NB4 (cell line): ENCODE data around the gene DDX41.
"Not testable (repeated sequence)": the region's sequence is repeated elsewhere in the genome, so short reads cannot be mapped to it uniquely, and the experiment has no call there.

ENCODE experiments used
- DNase-seq: peaks from one replicate; pipeline ENCODE4 v3.0.0; 2010; ENCODE audit warnings: low read depth
- H3K4me3 ChIP-seq: one replicate; pipeline ENCODE4 v1.5.1; 2011; ENCODE audit warnings: mild to moderate bottlenecking, low read depth, low read length, moderate library complexity
- MYC ChIP-seq: IDR thresholded peaks from 2 replicates; pipeline ENCODE4 v1.6.1; 2011; ENCODE audit warnings: low read depth, low read length
- POLR2A ChIP-seq: IDR thresholded peaks from 2 replicates; pipeline ENCODE4 v1.6.1; 2011; ENCODE audit warnings: mild to moderate bottlenecking; ENCODE audit not compliant: insufficient read length; ENCODE audit errors: extremely low read depth
- TF ChIP-seq, protein P1 (sequence below): IDR thresholded peaks from 2 replicates; pipeline ENCODE4 v1.6.1; 2011; ENCODE audit warnings: low read depth, low read length
- TF ChIP-seq, protein P2 (sequence below): IDR thresholded peaks from one replicate; pipeline ENCODE4 v1.5.1; 2012; ENCODE audit warnings: low read depth, low read length

DDX41 gene

DNA sequence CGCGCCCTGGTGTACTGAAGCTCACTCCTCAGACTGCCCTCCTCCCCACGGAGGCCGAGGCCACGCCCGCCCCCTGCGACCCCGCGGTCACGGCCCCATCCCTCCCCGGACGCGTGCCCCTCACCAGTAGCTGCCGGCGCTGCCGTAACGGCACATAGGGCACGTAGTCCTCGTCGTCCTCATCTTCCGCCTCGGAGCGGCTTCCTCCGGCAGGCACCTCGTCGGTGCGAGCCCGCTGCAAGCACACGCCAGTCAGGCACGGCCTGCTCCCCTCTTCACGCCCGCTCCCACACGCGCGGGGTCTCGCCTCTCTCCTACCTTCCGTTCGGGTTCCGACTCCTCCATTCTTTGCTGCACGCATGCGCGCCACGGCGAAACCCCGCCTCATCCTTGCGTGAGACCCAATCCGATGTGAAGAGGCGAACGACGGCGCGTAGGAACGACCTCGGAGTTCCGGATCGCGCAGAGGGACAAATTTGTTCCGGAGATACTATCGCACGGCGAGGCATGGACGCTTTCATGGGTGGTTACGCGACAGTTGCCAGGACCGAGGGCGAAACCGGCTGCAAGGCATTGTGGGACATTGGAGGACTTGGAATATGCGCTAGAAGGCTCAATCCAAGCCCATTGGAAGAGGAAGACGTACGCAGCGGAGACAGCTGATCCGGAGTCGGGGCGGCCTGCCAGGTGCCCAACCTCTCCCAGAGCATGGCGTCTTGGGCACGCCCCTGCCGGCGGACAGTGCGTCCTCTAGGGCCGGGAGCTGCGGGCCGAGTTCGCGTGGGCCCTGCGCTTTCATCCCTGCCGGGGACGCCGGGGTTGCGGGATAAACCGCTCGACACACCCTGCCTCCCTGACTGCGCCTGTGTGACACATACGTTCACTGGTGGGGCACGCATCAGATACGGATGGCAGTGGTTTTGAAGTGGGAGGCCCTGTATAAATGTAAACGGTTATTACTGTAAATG, at the start of gene DDX41:
DDX41 (minus strand) TSS at position 361 of the 968 bp plus-strand sequence; CDS start at position 345, 16 bp downstream.
- H3K4me3 ChIP-seq, result peak within 1 kb of the TSS; percentile 75
- peak; percentile 98 for DNase-seq
- TF ChIP-seq POLR2A (peak; percentile 79), MYC (peak; percentile 88)
- TF ChIP-seq, protein P1, sequence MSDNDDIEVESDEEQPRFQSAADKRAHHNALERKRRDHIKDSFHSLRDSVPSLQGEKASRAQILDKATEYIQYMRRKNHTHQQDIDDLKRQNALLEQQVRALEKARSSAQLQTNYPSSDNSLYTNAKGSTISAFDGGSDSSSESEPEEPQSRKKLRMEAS, result peak; percentile 69
- TF ChIP-seq, protein P2, sequence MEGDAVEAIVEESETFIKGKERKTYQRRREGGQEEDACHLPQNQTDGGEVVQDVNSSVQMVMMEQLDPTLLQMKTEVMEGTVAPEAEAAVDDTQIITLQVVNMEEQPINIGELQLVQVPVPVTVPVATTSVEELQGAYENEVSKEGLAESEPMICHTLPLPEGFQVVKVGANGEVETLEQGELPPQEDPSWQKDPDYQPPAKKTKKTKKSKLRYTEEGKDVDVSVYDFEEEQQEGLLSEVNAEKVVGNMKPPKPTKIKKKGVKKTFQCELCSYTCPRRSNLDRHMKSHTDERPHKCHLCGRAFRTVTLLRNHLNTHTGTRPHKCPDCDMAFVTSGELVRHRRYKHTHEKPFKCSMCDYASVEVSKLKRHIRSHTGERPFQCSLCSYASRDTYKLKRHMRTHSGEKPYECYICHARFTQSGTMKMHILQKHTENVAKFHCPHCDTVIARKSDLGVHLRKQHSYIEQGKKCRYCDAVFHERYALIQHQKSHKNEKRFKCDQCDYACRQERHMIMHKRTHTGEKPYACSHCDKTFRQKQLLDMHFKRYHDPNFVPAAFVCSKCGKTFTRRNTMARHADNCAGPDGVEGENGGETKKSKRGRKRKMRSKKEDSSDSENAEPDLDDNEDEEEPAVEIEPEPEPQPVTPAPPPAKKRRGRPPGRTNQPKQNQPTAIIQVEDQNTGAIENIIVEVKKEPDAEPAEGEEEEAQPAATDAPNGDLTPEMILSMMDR, result no peak

GRCh38 chr5:177565046-177565445, 48.3 kb upstream of the DDX41 start:
- TF ChIP-seq, protein P2, result no peak
- TF ChIP-seq, protein P1, result no peak
- no peak for TF ChIP-seq POLR2A
- no peak for TF ChIP-seq MYC
- no peak overlapping the region for H3K4me3 ChIP-seq
- no peak for DNase-seq

DNA sequence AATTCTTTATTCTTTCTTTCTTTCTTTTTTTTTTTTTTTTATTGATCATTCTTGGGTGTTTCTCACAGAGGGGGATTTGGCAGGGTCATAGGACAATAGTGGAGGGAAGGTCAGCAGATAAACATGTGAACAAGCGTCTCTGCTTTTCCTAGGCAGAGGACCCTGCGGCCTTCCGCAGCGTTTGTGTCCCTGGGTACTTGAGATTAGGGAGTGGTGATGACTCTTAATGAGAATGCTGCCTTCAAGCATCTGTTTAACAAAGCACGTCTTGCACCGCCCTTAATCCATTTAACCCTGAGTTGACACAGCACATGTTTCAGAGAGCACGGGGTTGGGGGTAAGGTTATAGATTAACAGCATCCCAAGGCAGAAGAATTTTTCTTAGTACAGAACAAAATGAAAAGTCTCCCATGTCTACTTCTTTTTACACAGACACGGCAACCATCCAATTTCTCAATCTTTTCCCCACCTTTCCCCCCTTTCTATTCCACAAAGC, 42.7 kb upstream of the DDX41 start:
- DNase-seq, H3K4me3 ChIP-seq: not testable (repeated sequence)

DNA sequence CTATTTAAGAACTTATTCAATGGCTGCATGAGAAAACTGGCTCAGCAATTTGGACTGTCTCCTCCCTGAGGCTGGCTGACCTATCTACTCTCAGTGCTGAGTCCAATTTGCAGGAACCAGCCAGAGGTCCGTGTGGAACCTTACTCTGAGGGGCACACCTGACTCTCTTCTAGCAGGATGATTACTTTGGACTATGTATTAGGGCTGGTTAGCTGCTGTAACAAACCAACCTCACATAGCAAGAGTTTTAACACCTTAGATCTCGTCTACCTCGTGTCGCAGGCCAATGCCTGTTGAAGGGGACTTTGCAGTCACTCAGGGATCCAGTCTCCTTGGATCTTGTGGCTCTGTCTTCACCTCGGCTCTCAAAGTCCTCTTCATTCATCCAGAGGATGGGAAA, 41.0 kb upstream of the DDX41 start:
- TF ChIP-seq, protein P1, result no peak
- DNase-seq, result no peak
- H3K4me3 ChIP-seq, result no peak overlapping the region

DNA sequence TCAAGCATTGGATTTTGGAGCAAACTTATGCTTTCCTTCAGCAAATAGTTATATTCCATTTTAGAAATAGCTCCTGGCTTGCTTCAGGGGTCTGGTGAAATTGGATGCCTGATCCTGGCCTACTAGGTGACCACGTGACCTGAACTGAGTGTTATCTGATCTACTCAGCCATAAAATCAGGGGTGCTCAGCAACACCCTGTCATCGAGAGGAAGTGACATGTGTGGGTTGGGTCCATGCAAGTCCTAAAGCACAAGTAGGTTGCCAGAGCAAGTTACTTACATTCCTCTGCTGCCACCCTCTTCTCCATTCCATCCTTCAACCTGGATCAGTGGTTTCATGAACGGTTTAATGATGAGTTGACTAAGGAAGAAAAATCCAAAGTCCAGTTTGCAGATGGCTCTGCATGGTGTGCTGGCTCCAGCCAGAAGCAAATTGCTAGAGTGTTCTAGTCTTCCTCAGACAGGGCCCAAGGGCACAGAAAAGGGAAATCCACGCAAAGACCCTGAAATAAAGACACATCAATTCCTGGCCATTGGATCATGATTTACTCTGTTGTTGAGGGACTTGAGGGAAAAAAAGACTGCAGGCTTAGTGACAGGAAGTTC, 40.4 kb upstream of the DDX41 start:
- TF ChIP-seq, protein P2, result no peak
- TF ChIP-seq, protein P1, result peak; percentile 99
- TF ChIP-seq MYC, result peak; percentile 76

DNA sequence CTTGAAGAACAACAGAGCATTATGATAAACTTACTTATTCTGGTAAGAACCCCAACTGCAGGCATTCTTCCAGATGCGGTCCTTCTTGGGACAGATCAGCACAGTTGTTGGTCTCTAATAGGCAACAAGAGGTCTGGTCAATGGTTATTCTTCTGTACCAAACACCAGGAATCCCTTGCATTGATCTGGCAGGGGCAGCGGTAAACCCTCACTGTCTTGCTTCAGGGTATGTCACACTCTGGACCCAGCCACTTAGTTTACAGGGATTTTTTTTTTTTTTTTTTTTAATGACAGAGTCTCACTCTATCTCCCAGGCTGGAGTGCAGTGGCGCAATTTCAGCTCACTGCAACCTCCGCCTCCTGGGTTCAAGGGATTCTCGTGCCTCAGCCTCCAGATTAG, 38.9 kb upstream of the DDX41 start:
- no peak for DNase-seq
- H3K4me3 ChIP-seq, result no peak overlapping the region

More for the DNA sequence above, 40.4 kb upstream of the DDX41 start:
- peak; percentile 77 for DNase-seq
- H3K4me3 ChIP-seq, result no peak overlapping the region

More for the DNA sequence above, 38.9 kb upstream of the DDX41 start:
- TF ChIP-seq POLR2A (no peak), MYC (no peak)
- TF ChIP-seq, protein P2, result no peak
- TF ChIP-seq, protein P1, result no peak
